ENCODE results near the gene WDR33.

DNA sequence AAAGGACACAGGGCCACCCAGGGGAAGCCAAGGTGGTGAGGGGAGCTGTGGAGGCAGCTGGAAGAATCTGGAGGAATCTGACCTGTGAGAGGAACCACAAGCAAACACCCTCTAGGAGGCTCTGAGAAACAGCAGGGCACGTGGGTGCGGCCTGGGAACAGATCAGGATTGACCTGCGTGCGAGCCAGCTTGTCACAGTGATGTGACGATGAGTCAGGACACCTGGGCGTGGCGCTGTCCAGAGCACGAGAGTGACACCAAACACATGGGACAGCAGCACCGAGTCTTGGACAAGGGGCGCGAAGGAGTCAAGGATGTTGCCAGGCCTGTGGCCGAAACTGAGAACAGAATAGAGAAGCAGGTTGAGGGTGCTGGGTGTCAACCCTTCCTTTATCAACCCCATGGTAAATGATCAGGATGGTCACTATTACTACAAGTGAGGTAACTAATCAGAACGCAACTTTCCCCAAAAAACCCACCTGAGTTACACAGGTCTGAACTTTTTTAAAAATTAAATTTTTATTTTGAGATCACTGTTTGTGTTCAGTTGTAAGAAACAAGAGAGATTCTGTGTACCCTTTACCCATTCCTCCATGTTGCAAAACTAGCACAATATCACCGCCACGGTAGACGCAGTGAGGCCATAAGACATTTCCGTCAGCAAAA, 110.3 kb downstream of the WDR33 start:
- TF ChIP-seq, protein P1, sequence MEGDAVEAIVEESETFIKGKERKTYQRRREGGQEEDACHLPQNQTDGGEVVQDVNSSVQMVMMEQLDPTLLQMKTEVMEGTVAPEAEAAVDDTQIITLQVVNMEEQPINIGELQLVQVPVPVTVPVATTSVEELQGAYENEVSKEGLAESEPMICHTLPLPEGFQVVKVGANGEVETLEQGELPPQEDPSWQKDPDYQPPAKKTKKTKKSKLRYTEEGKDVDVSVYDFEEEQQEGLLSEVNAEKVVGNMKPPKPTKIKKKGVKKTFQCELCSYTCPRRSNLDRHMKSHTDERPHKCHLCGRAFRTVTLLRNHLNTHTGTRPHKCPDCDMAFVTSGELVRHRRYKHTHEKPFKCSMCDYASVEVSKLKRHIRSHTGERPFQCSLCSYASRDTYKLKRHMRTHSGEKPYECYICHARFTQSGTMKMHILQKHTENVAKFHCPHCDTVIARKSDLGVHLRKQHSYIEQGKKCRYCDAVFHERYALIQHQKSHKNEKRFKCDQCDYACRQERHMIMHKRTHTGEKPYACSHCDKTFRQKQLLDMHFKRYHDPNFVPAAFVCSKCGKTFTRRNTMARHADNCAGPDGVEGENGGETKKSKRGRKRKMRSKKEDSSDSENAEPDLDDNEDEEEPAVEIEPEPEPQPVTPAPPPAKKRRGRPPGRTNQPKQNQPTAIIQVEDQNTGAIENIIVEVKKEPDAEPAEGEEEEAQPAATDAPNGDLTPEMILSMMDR (IDR thresholded peaks at IDR 0.05) = no peak
- TF ChIP-seq POLR2A (IDR thresholded peaks at IDR 0.05) (no peak), EP300 (IDR thresholded peaks at IDR 0.05) (no peak), POLR2AphosphoS5 (IDR thresholded peaks at IDR 0.05) (peak in 1 of 3 donors; percentile 10)
